Measurements from ENCODE around the gene SLC13A3.

The SLC13A3 gene

GRCh38 chr20:46578745-46579144 lies 72.5 kb downstream of the SLC13A3 start:
- CTCF ChIA-PET: no interaction called here
- Histone ChIP-seq H3K36me3 (ENCODE audit: control insufficient read depth in 4 of 4, insufficient read depth in 4 of 4, low read length in 3 of 4) (no peaks in the 10 kb centered on the region), H3K27ac (ENCODE audit: insufficient read depth in 1 of 2, low read depth in 1 of 2, low read length in 2 of 2, poor library complexity in 1 of 2, severe bottlenecking in 2 of 2) (no peak overlapping the region), H3K4me3 (ENCODE audit: control insufficient read depth in 1 of 7, extremely low read depth in 1 of 7, insufficient read depth in 4 of 7, low read depth in 2 of 7, low read length in 6 of 7) (no peak overlapping the region), H3K9me3 (ENCODE audit: control extremely low read depth in 1 of 5, control insufficient read depth in 4 of 5, insufficient read depth in 2 of 5, low read depth in 1 of 5, low read length in 4 of 5) (no peaks in the 10 kb centered on the region), H3K27me3 (replicated peaks in 2 of 5; ENCODE audit: control insufficient read depth in 4 of 5, insufficient read depth in 5 of 5, low read length in 4 of 5) (no peaks in the 10 kb centered on the region), H3K4me1 (ENCODE audit: control extremely low read depth in 1 of 4, control insufficient read depth in 4 of 4, insufficient read depth in 4 of 4, low read length in 3 of 4) (peaks cover 0 to 15% (median 14%) of the 10 kb centered on the region in 4 experiments)
- POLR2A ChIA-PET: no interaction called here
- no peak for DNase-seq
- WGBS (ENCODE audit: insufficient coverage): 88% methylated on average over 2 of the region's 7 CpGs

DNA sequence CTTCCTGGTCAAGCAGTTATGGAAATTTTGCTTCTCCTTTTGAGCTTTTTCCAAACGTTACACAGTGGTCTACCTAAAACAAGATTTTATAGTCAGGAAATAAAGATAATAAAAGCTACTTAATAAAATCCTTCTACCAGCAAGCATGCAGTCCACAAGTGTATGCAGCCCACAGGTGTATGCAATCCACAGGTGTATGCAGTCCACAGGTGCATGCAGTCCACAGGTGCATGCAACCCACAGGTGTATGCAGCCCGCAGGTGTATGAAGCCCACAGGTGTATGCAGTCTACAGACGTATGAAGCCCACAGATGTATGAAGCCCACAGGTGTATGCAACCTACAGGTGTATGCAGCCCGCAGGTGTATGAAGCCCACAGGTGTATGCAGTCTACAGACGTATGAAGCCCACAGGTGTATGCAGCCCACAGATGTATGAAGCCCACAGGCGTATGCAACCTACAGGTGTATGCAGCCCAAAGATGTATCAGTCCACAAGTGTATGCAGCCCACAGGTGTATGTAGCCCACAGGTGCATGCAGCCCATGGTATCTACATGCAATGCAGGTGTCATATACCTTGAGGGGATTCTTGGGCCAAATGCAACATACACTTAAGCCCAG lies 74.4 kb downstream of the SLC13A3 start:
- CTCF ChIA-PET: interaction anchor here (1.9 kb wide), 1 partner anchor 9 kb away, joined by 5 read pairs; no protein-coding TSS in a partner anchor

DNA sequence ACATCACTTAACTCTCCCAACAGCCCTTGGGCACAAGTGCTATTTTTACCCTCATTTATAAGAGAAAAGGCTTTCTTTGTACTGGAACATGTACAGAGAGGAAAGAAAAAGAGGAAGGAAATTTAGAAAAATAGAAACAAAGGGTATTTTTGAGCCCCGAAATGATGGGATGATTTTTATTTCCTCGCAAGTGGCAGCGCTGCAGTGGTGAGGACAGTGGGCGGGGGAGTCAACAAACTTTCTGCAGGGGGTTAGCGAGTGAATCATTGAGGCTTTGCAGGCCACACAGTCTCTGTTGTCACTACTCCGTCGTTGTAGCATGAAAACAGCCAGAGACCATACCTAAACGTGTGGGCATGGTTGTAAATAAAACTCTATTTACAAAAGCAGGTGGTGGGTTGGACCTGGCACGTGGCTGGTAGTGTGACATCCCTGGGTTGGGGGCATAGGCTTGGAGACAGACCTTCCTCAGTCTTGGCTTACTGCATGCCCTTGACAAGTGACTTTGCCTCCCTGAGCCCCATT lies 75.3 kb downstream of the SLC13A3 start:
- peaks cover 0 to 15% (median 14%) of the 10 kb centered on the region in 4 experiments for H3K4me1 ChIP-seq (ENCODE audit: control extremely low read depth in 1 of 4, control insufficient read depth in 4 of 4, insufficient read depth in 4 of 4, low read length in 3 of 4)
- 3% methylated on average over 9 of the region's 9 CpGs for WGBS (ENCODE audit: insufficient coverage)
- no peak overlapping the region for H3K27ac ChIP-seq (ENCODE audit: insufficient read depth in 1 of 2, low read depth in 1 of 2, low read length in 2 of 2, poor library complexity in 1 of 2, severe bottlenecking in 2 of 2)
- H3K9me3 ChIP-seq (ENCODE audit: control extremely low read depth in 1 of 5, control insufficient read depth in 4 of 5, insufficient read depth in 2 of 5, low read depth in 1 of 5, low read length in 4 of 5): no peaks in the 10 kb centered on the region
- ChIA-PET CTCF (interaction anchor here (1.0 to 1.9 kb wide), 4 partner anchors 10 to 45 kb away, joined by 3 to 7 read pairs (median 4); no protein-coding TSS in a partner anchor), POLR2A (no interaction called here)
- DNase-seq: peak in 2 of 3 donors; percentile 53 to 62
- no peaks in the 10 kb centered on the region for H3K36me3 ChIP-seq (ENCODE audit: control insufficient read depth in 4 of 4, insufficient read depth in 4 of 4, low read length in 3 of 4)
- peaks cover 0 to 2% (median 0%) of the 10 kb centered on the region in 5 experiments for H3K27me3 ChIP-seq (replicated peaks in 2 of 5; ENCODE audit: control insufficient read depth in 4 of 5, insufficient read depth in 5 of 5, low read length in 4 of 5)
- peak overlapping the region in 1 of 7 experiments; percentile 25 for H3K4me3 ChIP-seq (ENCODE audit: control insufficient read depth in 1 of 7, extremely low read depth in 1 of 7, insufficient read depth in 4 of 7, low read depth in 2 of 7, low read length in 6 of 7)

More for the DNA sequence above, 74.4 kb downstream of the SLC13A3 start:
- no peak for DNase-seq
- no peaks in the 10 kb centered on the region for H3K9me3 ChIP-seq (ENCODE audit: control extremely low read depth in 1 of 5, control insufficient read depth in 4 of 5, insufficient read depth in 2 of 5, low read depth in 1 of 5, low read length in 4 of 5)
- no peak overlapping the region for H3K27ac ChIP-seq (ENCODE audit: insufficient read depth in 1 of 2, low read depth in 1 of 2, low read length in 2 of 2, poor library complexity in 1 of 2, severe bottlenecking in 2 of 2)
- H3K4me1 ChIP-seq (ENCODE audit: control extremely low read depth in 1 of 4, control insufficient read depth in 4 of 4, insufficient read depth in 4 of 4, low read length in 3 of 4): peaks cover 0 to 15% (median 14%) of the 10 kb centered on the region in 4 experiments
- H3K27me3 ChIP-seq (replicated peaks in 2 of 5; ENCODE audit: control insufficient read depth in 4 of 5, insufficient read depth in 5 of 5, low read length in 4 of 5): no peaks in the 10 kb centered on the region
- no peak overlapping the region for H3K4me3 ChIP-seq (ENCODE audit: control insufficient read depth in 1 of 7, extremely low read depth in 1 of 7, insufficient read depth in 4 of 7, low read depth in 2 of 7, low read length in 6 of 7)
- WGBS (ENCODE audit: insufficient coverage): 90% methylated on average over 5 of the region's 6 CpGs
- no peaks in the 10 kb centered on the region for H3K36me3 ChIP-seq (ENCODE audit: control insufficient read depth in 4 of 4, insufficient read depth in 4 of 4, low read length in 3 of 4)
- POLR2A ChIA-PET: no interaction called here

DNA sequence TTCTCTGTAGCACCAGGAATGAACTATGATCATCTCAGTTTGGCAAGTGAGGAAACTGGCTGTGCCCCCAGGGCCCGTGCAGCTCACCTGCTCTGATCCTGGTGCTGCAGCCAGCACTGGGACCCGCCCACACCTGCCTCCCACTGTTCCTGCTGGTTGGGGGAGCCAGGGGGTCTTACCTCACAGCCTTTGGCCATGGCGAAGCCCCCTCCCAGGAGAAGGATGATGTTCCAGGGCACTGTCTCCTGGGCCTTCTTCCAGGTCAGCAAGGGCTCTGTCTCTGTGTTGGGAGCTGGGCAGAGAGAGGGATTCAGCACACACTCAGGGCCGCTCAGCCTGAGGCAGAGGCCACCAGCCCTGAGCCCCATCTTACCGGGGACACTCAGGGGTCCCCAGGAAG lies 75.9 kb downstream of the SLC13A3 start:
- Histone ChIP-seq H3K4me3 (ENCODE audit: control insufficient read depth in 1 of 7, extremely low read depth in 1 of 7, insufficient read depth in 4 of 7, low read depth in 2 of 7, low read length in 6 of 7) (no peak overlapping the region), H3K27ac (ENCODE audit: insufficient read depth in 1 of 2, low read depth in 1 of 2, low read length in 2 of 2, poor library complexity in 1 of 2, severe bottlenecking in 2 of 2) (no peak overlapping the region), H3K36me3 (ENCODE audit: control insufficient read depth in 4 of 4, insufficient read depth in 4 of 4, low read length in 3 of 4) (no peaks in the 10 kb centered on the region), H3K27me3 (replicated peaks in 2 of 5; ENCODE audit: control insufficient read depth in 4 of 5, insufficient read depth in 5 of 5, low read length in 4 of 5) (peaks cover 0 to 2% (median 0%) of the 10 kb centered on the region in 5 experiments), H3K9me3 (ENCODE audit: control extremely low read depth in 1 of 5, control insufficient read depth in 4 of 5, insufficient read depth in 2 of 5, low read depth in 1 of 5, low read length in 4 of 5) (no peaks in the 10 kb centered on the region), H3K4me1 (ENCODE audit: control extremely low read depth in 1 of 4, control insufficient read depth in 4 of 4, insufficient read depth in 4 of 4, low read length in 3 of 4) (peaks cover 0 to 15% (median 14%) of the 10 kb centered on the region in 4 experiments)
- ChIA-PET CTCF (interaction anchor here (0.6 to 1.9 kb wide), 7 partner anchors 9 to 52 kb away, joined by 3 to 7 read pairs (median 4); no protein-coding TSS in a partner anchor), POLR2A (interaction anchor here (0.6 kb wide), 1 partner anchor 216 kb away, joined by 3 read pairs; no protein-coding TSS in a partner anchor)
- 84% methylated on average over 4 of the region's 5 CpGs for WGBS (ENCODE audit: insufficient coverage)
- DNase-seq: no peak

DNA sequence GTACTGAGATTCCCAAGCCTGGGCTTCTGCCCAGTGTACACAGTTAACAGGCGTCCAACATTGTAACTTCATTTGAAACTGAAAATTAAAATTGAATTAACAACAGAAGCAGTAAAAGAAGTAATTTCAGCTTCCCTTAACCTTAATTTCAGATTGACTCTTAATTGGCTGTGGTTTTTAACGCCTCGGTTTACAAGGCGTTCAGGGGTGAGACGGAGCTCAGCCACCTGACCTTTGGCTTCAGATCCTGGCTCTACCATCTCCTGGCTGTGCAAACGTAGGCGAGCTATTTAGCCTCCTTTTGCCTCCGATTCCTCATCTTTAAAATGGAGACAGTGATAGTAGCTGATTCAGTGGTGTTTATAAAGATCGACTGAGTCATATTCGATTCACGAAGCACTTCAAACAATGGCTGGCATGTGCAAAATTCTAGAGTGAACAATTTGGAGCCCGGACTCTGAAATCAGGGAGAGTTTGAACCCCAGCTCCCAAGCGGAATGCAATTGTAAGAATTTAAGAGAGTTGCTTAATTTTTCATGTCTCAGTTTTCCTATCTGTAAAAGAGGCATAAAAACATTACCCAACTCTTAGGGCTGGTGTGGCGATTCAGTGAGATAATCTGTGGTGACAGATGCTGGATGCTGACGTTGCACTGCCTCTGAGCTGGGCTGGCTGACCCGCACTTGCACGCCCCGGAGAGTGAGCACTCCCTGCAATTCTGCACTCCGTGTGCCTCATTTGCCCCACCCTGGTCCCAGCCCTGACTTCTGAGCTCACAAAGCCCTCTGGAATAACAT lies 77.3 kb downstream of the SLC13A3 start:
- ChIA-PET POLR2A (no interaction called here), CTCF (interaction anchor here (0.8 to 2.1 kb wide), 9 partner anchors 9 to 371 kb away, joined by 3 to 9 read pairs (median 4); partner anchors contain the start of gene ZNF334)
- Histone ChIP-seq H3K36me3 (ENCODE audit: control insufficient read depth in 4 of 4, insufficient read depth in 4 of 4, low read length in 3 of 4) (no peaks in the 10 kb centered on the region), H3K4me1 (ENCODE audit: control extremely low read depth in 1 of 4, control insufficient read depth in 4 of 4, insufficient read depth in 4 of 4, low read length in 3 of 4) (peaks cover 0 to 18% (median 14%) of the 10 kb centered on the region in 4 experiments), H3K27ac (ENCODE audit: insufficient read depth in 1 of 2, low read depth in 1 of 2, low read length in 2 of 2, poor library complexity in 1 of 2, severe bottlenecking in 2 of 2) (no peak overlapping the region), H3K4me3 (ENCODE audit: control insufficient read depth in 1 of 7, extremely low read depth in 1 of 7, insufficient read depth in 4 of 7, low read depth in 2 of 7, low read length in 6 of 7) (no peak overlapping the region), H3K27me3 (replicated peaks in 2 of 5; ENCODE audit: control insufficient read depth in 4 of 5, insufficient read depth in 5 of 5, low read length in 4 of 5) (peaks cover 0 to 2% (median 0%) of the 10 kb centered on the region in 5 experiments), H3K9me3 (ENCODE audit: control extremely low read depth in 1 of 5, control insufficient read depth in 4 of 5, insufficient read depth in 2 of 5, low read depth in 1 of 5, low read length in 4 of 5) (no peaks in the 10 kb centered on the region)
- 95% methylated on average over 16 of the region's 19 CpGs for WGBS (ENCODE audit: insufficient coverage)
- DNase-seq: no peak

DNA sequence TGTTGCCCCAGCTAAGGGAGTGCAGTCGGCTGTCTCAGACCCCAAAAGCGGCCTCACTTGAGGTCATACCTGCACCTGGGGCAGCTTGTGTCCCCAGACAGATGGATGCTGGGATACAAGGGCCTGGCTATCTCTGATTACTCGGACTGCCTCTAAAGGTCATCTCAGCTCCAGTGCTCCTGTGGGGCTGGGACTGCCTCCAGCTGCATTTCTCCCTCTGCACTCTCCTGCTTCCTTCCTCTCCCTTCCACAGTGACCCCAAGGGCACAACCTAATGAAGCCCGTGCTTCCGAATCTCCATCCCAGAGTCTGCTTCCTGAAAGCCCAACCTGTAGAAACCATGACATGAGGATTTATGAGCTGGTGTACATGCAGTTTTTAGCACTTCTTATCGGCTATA lies 78.0 kb downstream of the SLC13A3 start:
- 77% methylated on average over 3 of the region's 6 CpGs for WGBS (ENCODE audit: insufficient coverage)
- POLR2A ChIA-PET: interaction anchor here (0.6 kb wide), 1 partner anchor 628 kb away, joined by 4 read pairs; no protein-coding TSS in a partner anchor
- H3K9me3 ChIP-seq (ENCODE audit: control extremely low read depth in 1 of 5, control insufficient read depth in 4 of 5, insufficient read depth in 2 of 5, low read depth in 1 of 5, low read length in 4 of 5): no peaks in the 10 kb centered on the region
- DNase-seq: no peak
- H3K36me3 ChIP-seq (ENCODE audit: control insufficient read depth in 4 of 4, insufficient read depth in 4 of 4, low read length in 3 of 4): no peaks in the 10 kb centered on the region
- H3K4me3 ChIP-seq (ENCODE audit: control insufficient read depth in 1 of 7, extremely low read depth in 1 of 7, insufficient read depth in 4 of 7, low read depth in 2 of 7, low read length in 6 of 7): no peak overlapping the region
- H3K4me1 ChIP-seq (ENCODE audit: control extremely low read depth in 1 of 4, control insufficient read depth in 4 of 4, insufficient read depth in 4 of 4, low read length in 3 of 4): peaks cover 0 to 24% (median 19%) of the 10 kb centered on the region in 4 experiments
- CTCF ChIA-PET: interaction anchor here (1.1 to 2.1 kb wide), 3 partner anchors 8 to 115 kb away, joined by 3 to 9 read pairs (median 3); no protein-coding TSS in a partner anchor
- no peak overlapping the region for H3K27ac ChIP-seq (ENCODE audit: insufficient read depth in 1 of 2, low read depth in 1 of 2, low read length in 2 of 2, poor library complexity in 1 of 2, severe bottlenecking in 2 of 2)
- peaks cover 0 to 2% (median 0%) of the 10 kb centered on the region in 5 experiments for H3K27me3 ChIP-seq (replicated peaks in 2 of 5; ENCODE audit: control insufficient read depth in 4 of 5, insufficient read depth in 5 of 5, low read length in 4 of 5)
